PC-3 (cell line): ENCODE data around the gene WDR93. TPM values are rescaled to one million over a fixed set of nuclear protein-coding genes. Genes with fewer than 3 reads are reported as not detected.

Experiments
- ATAC-seq: fragments of 200-7000 bp; cut with Tn5 transposase; 2 replicates; pipeline ENCODE4 v1.9.1; 2020; ENCODE audit warnings: mild to moderate bottlenecking, moderate library complexity
- BruUV-seq: library from RNA; stranded (reverse); fragments of 400-500 nt; replicated peaks from 2 replicates; lab custom pipeline; 2021; lab: Mats Ljungman, UMichigan
- CTCF ChIA-PET: fragments of 300-600 bp; sonication (Branson Sonifier 250); formaldehyde crosslinking; loops from one replicate; lab custom pipeline; 2022; ENCODE audit warnings: antibody characterized with exemption; lab: Charles Lee
- POLR2A ChIA-PET: fragments of 300-600 bp; sonication (Branson Sonifier 250); formaldehyde crosslinking; loops from one replicate; lab custom pipeline; 2022; ENCODE audit warnings: antibody characterized with exemption; ENCODE audit not compliant: unreplicated experiment; lab: Charles Lee
- DNase-seq: peaks from one replicate; pipeline ENCODE4 v3.0.0-alpha.2; 2015
- H2AFZ ChIP-seq: fragments of 300-600 bp; sonication (generic); 2 replicates; pipeline ENCODE4 v1.6.0; 2016; ENCODE audit warnings: antibody characterized with exemption, low read length
- H3F3A ChIP-seq: fragments of 300-600 bp; sonication (generic); one replicate; pipeline ENCODE4 v1.6.0; 2017; ENCODE audit warnings: antibody characterized with exemption, low read length, control low read depth, mild to moderate bottlenecking; ENCODE audit not compliant: unreplicated experiment
- H3K27ac ChIP-seq: fragments of 300-600 bp; sonication (generic); 2 replicates; pipeline ENCODE4 v1.5.1; 2016; ENCODE audit warnings: mild to moderate bottlenecking, low read length
- H3K27me3 ChIP-seq: fragments of 300-600 bp; sonication (generic); 2 replicates; pipeline ENCODE4 v1.6.1; 2016; ENCODE audit warnings: low read length, mixed read lengths
- H3K36me3 ChIP-seq: fragments of 300-600 bp; sonication (generic); 2 replicates; pipeline ENCODE4 v1.6.1; 2016; ENCODE audit warnings: low read depth, mixed run types, low read length, mixed read lengths
- H3K4me1 ChIP-seq: fragments of 300-600 bp; sonication (generic); 2 replicates; pipeline ENCODE4 v1.5.1; 2016; ENCODE audit warnings: low read length; ENCODE audit not compliant: insufficient read depth
- H3K4me2 ChIP-seq: fragments of 300-600 bp; sonication (generic); 2 replicates; pipeline ENCODE4 v1.6.0; 2016; ENCODE audit warnings: low read length
- H3K4me3 ChIP-seq: fragments of 300-600 bp; sonication (generic); 2 replicates; pipeline ENCODE4 v1.5.1; 2016; ENCODE audit warnings: mild to moderate bottlenecking, low read length, mixed read lengths
- H3K79me2 ChIP-seq: fragments of 300-600 bp; sonication (generic); 2 replicates; pipeline ENCODE4 v1.6.1; 2017; ENCODE audit warnings: low read length, mixed read lengths
- H3K9ac ChIP-seq: fragments of 300-600 bp; sonication (generic); 2 replicates; pipeline ENCODE4 v1.6.0; 2016; ENCODE audit warnings: mild to moderate bottlenecking, low read length
- H3K9me2 ChIP-seq: fragments of 300-600 bp; sonication (generic); replicated peaks from 2 replicates; pipeline ENCODE4 v1.6.1; 2016; ENCODE audit warnings: mixed run types, low read length, mixed read lengths
- H3K9me3 ChIP-seq: fragments of 300-600 bp; sonication (generic); 2 replicates; pipeline ENCODE4 v1.6.1; 2016; ENCODE audit warnings: low read length, mixed read lengths
- H4K20me1 ChIP-seq: fragments of 300-600 bp; sonication (generic); 2 replicates; pipeline ENCODE4 v1.6.1; 2016; ENCODE audit warnings: low read length, mixed read lengths
- EZH2 ChIP-seq: fragments of 300-600 bp; sonication (generic); IDR thresholded peaks from one replicate; pipeline ENCODE4 v1.6.1; 2017; ENCODE audit warnings: antibody characterized with exemption, mild to moderate bottlenecking, low read length; ENCODE audit not compliant: unreplicated experiment
- EZH2phosphoT487 ChIP-seq: fragments of 300-600 bp; sonication (generic); IDR thresholded peaks from 2 replicates; pipeline ENCODE4 v1.6.1; 2018; ENCODE audit warnings: mild to moderate bottlenecking, antibody characterized with exemption, low read length, borderline replicate concordance
- intact Hi-C: fragments of 100-400 bp; cut with micrococcal nuclease; formaldehyde crosslinking; loops from 2 replicates; pipeline ENCODE4 v1.9.0; 2023
- total RNA-seq: library from RNA; depleted of rRNA; stranded (reverse); fragments of >200 nt; gene quantifications from 2 replicates; pipeline ENCODE4 v1.2.3, GENCODE V29; 2014
- TF ChIP-seq, protein P1 (sequence below): fragments of 300-600 bp; sonication (generic); conservative IDR thresholded peaks from 2 replicates; pipeline ENCODE4 v1.5.1; 2017; ENCODE audit warnings: antibody characterized with exemption, low read depth, mild to moderate bottlenecking, low read length

The WDR93 gene
- total RNA-seq, 1 experiment from 2014 or later, result 0.22 TPM

DNA sequence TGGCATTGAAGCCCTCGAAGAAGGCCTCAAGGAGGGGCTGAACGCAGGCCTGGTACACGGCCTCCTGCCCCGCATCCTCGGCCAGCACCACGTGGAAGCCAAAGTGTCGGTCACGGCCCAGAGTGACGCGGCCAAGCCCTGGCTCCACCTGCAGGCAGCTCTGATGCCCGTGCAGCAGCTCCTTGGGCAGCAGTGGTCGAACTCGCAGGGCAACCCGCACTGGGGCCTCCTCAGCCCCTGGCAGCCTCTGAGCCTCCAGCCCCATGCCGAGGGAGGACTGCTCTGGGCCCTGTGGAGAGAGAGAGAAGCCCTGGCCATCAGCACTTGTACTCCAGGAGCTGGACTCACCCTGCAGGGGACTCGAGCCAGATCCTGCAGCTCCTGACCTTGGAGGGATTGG is 37.9 kb upstream of the WDR93 start:
- H3K79me2 ChIP-seq, result peaks cover 39% of the 10 kb centered on the region
- peaks cover 5% of the 10 kb centered on the region; the same call in 1 of the 2 replicates for H3K36me3 ChIP-seq
- no peaks in the 10 kb centered on the region for H4K20me1 ChIP-seq
- H3K27ac ChIP-seq, result no peak overlapping the region
- intact Hi-C loops, result no loop called here
- ChIA-PET CTCF (no interaction called here), POLR2A (no interaction called here)
- H3K4me1 ChIP-seq, result peaks cover 20% of the 10 kb centered on the region; the same call in 1 of the 2 replicates
- H2AFZ ChIP-seq, result no peak overlapping the region
- ATAC-seq (no peak), DNase-seq (no peak)
- H3K27me3 ChIP-seq, result no peaks in the 10 kb centered on the region
- no peak for TF ChIP-seq EZH2
- TF ChIP-seq, protein P1, sequence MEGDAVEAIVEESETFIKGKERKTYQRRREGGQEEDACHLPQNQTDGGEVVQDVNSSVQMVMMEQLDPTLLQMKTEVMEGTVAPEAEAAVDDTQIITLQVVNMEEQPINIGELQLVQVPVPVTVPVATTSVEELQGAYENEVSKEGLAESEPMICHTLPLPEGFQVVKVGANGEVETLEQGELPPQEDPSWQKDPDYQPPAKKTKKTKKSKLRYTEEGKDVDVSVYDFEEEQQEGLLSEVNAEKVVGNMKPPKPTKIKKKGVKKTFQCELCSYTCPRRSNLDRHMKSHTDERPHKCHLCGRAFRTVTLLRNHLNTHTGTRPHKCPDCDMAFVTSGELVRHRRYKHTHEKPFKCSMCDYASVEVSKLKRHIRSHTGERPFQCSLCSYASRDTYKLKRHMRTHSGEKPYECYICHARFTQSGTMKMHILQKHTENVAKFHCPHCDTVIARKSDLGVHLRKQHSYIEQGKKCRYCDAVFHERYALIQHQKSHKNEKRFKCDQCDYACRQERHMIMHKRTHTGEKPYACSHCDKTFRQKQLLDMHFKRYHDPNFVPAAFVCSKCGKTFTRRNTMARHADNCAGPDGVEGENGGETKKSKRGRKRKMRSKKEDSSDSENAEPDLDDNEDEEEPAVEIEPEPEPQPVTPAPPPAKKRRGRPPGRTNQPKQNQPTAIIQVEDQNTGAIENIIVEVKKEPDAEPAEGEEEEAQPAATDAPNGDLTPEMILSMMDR, result 0 out of 2 replicates have a peak, but pooled peaks have one; percentile 19
- H3K4me3 ChIP-seq, result no peak overlapping the region
- H3K4me2 ChIP-seq, result no peak overlapping the region
- no peaks in the 10 kb centered on the region for H3K9me3 ChIP-seq
- H3F3A ChIP-seq, result no peaks in the 10 kb centered on the region
- BruUV-seq, result no TSS peak
- no peak overlapping the region for H3K9ac ChIP-seq
- no peaks in the 10 kb centered on the region for H3K9me2 ChIP-seq

- peak overlapping the region; percentile 95; the same call in 1 of the 2 replicates for H3K4me3 ChIP-seq
- H3K79me2 ChIP-seq, result peaks cover 39% of the 10 kb centered on the region
- no peaks in the 10 kb centered on the region for H3K27me3 ChIP-seq
- no peaks in the 10 kb centered on the region for H3K9me3 ChIP-seq
- peak overlapping the region; percentile 98; the same call in 1 of the 2 replicates for H3K4me2 ChIP-seq
- H2AFZ ChIP-seq, result no peak overlapping the region
- peaks cover 5% of the 10 kb centered on the region; the same call in 1 of the 2 replicates for H3K36me3 ChIP-seq
- no peak for TF ChIP-seq EZH2
- no peak for TF ChIP-seq EZH2phosphoT487
- TF ChIP-seq, protein P1, result no peak
- ATAC-seq, result no peak
- no peak overlapping the region for H3K9ac ChIP-seq
- no TSS peak for BruUV-seq
- H3F3A ChIP-seq, result no peaks in the 10 kb centered on the region
- H4K20me1 ChIP-seq, result no peaks in the 10 kb centered on the region
- peaks cover 20% of the 10 kb centered on the region; the same call in 1 of the 2 replicates for H3K4me1 ChIP-seq
- POLR2A ChIA-PET, result no interaction called here
- H3K27ac ChIP-seq, result no peak overlapping the region
- no peak for DNase-seq
- CTCF ChIA-PET, result no interaction called here
- intact Hi-C loops, result no loop called here
- no peaks in the 10 kb centered on the region for H3K9me2 ChIP-seq
Measured at GRCh38 chr15:89653578-89653977, 37.0 kb upstream of the WDR93 start.

- TF ChIP-seq EZH2 (no peak), EZH2phosphoT487 (no peak)
- TF ChIP-seq, protein P1, result no peak
- peak; percentile 62 for DNase-seq
- Histone ChIP-seq H3F3A (no peaks in the 10 kb centered on the region), H3K4me1 (peaks cover 20% of the 10 kb centered on the region; the same call in 1 of the 2 replicates), H3K9me3 (no peaks in the 10 kb centered on the region), H3K27ac (peak overlapping the region; percentile 16; the same call in 1 of the 2 replicates), H3K79me2 (peaks cover 39% of the 10 kb centered on the region), H3K36me3 (peaks cover 5% of the 10 kb centered on the region; the same call in 1 of the 2 replicates), H3K27me3 (no peaks in the 10 kb centered on the region), H3K9ac (peak overlapping the region; percentile 83), H3K4me3 (peak overlapping the region; percentile 95), H3K9me2 (no peaks in the 10 kb centered on the region), H3K4me2 (peak overlapping the region; percentile 98), H4K20me1 (no peaks in the 10 kb centered on the region), H2AFZ (peak overlapping the region; percentile 86)
- ATAC-seq, result peak; percentile 61
- ChIA-PET POLR2A (no interaction called here), CTCF (no interaction called here)
- intact Hi-C loops, result no loop called here
- no TSS peak for BruUV-seq
Measured at GRCh38 chr15:89654301-89654761, 36.3 kb upstream of the WDR93 start.
